B cell (primary cell): ENCODE results near the gene SLC39A13. TPM values are rescaled to one million over a fixed set of nuclear protein-coding genes. Genes with fewer than 3 reads are reported as not detected.

ENCODE experiments used
- ATAC-seq: fragments of 200-7000 bp; cut with Tn5 transposase; one replicate; pipeline ENCODE4 v1.10.0; 2021; ENCODE audit warnings: low read depth, mild to moderate bottlenecking, moderate number of reproducible peaks, moderate library complexity
- CTCF ChIA-PET: fragments of 350-600 bp; sonication (Branson Sonifier 250); formaldehyde crosslinking; loops from one replicate; lab custom pipeline; 2021; ENCODE audit warnings: antibody characterized with exemption, inconsistent platforms; lab: Charles Lee
- POLR2A ChIA-PET: fragments of 350-600 bp; sonication (Branson Sonifier 250); formaldehyde crosslinking; loops from one replicate; lab custom pipeline; 2021; ENCODE audit warnings: antibody characterized with exemption; lab: Charles Lee
- DNase-seq: peaks from one replicate; pipeline ENCODE4 v3.0.0; 2013
- H2AFZ ChIP-seq: 2 replicates; pipeline ENCODE4 v1.6.1; 2012; ENCODE audit warnings: mild to moderate bottlenecking, low read depth, low read length; ENCODE audit not compliant: insufficient read depth, poor library complexity, severe bottlenecking
- H3K27ac ChIP-seq, 2 donors: 1 replicate in 1 of 2; 2 replicates in 1 of 2; pipeline ENCODE4 v1.5.1; 2012 to 2013; ENCODE audit warnings: low read length in 2 of 2, mild to moderate bottlenecking in 2 of 2, moderate library complexity in 1 of 2
- H3K27me3 ChIP-seq, 4 experiments: fragments of 200-600 bp in 1 of 4; sonication (generic) in 1 of 4; replicated peaks in 1 of 4; 1 replicate in 2 of 4; 2 replicates in 2 of 4; pipeline versions ENCODE4 v1.6.1 to v1.7.0; 2013 to 2016; ENCODE audit warnings: low read length in 3 of 4, mild to moderate bottlenecking in 2 of 4, mixed read lengths in 1 of 4, moderate library complexity in 1 of 4; ENCODE audit not compliant: insufficient read depth in 4 of 4, control insufficient read depth in 3 of 4; ENCODE audit errors: control extremely low read depth in 1 of 4
- H3K36me3 ChIP-seq, 2 experiments: replicated peaks in 1 of 2; 1 replicate in 1 of 2; 2 replicates in 1 of 2; pipeline versions ENCODE4 v1.6.1 to v1.7.1; 2013; ENCODE audit warnings: low read length in 1 of 2; ENCODE audit not compliant: insufficient read depth in 2 of 2, control insufficient read depth in 1 of 2; ENCODE audit errors: control extremely low read depth in 1 of 2, extremely low read depth in 1 of 2
- H3K4me1 ChIP-seq, 2 donors: fragments of 200-600 bp in 1 of 2; sonication (generic) in 1 of 2; 1 replicate in 1 of 2; 2 replicates in 1 of 2; pipeline versions ENCODE4 v1.5.1 to v1.6.1; 2013 to 2017; ENCODE audit warnings: low read length in 2 of 2; ENCODE audit not compliant: control insufficient read depth in 2 of 2, insufficient read depth in 2 of 2
- H3K4me2 ChIP-seq: replicated peaks from 2 replicates; pipeline ENCODE3; 2012; ENCODE audit warnings: mild to moderate bottlenecking, low read depth, low read length; ENCODE audit not compliant: poor library complexity, severe bottlenecking
- H3K4me3 ChIP-seq, 5 experiments: fragments of 200-600 bp in 1 of 5; sonication (generic) in 1 of 5; 1 replicate in 3 of 5; 2 replicates in 2 of 5; pipeline versions ENCODE4 v1.5.1 to v1.7.0; 2011 to 2016; ENCODE audit warnings: low read length in 4 of 5, mild to moderate bottlenecking in 4 of 5, low read depth in 2 of 5, control low read depth in 1 of 5, moderate library complexity in 1 of 5; ENCODE audit not compliant: insufficient read depth in 1 of 5; ENCODE audit errors: control extremely low read depth in 1 of 5, extremely low read depth in 1 of 5
- H3K79me2 ChIP-seq: fragments of 200-600 bp; sonication (generic); one replicate; pipeline ENCODE4 v1.6.0; 2016; ENCODE audit warnings: low read length; ENCODE audit not compliant: control insufficient read depth, insufficient read depth
- H3K9ac ChIP-seq: fragments of 200-600 bp; sonication (generic); 2 replicates; pipeline ENCODE4 v1.6.1; 2017; ENCODE audit warnings: mild to moderate bottlenecking, low read length, moderate library complexity
- H3K9me3 ChIP-seq, 3 donors: one replicate each; pipeline versions ENCODE4 v1.6.1 to v1.7.1; 2013; ENCODE audit warnings: low read length in 2 of 3; ENCODE audit not compliant: control insufficient read depth in 2 of 3, insufficient read depth in 1 of 3; ENCODE audit errors: control extremely low read depth in 1 of 3
- H4K20me1 ChIP-seq: 2 replicates; pipeline ENCODE4 v1.6.0; 2012; ENCODE audit warnings: mild to moderate bottlenecking, low read length; ENCODE audit not compliant: insufficient read depth, control insufficient read depth, poor library complexity, severe bottlenecking
- H3K27ac Mint-ChIP-seq: one replicate; pipeline ENCODE4 v1.8.0; 2021; ENCODE audit warnings: mixed read lengths
- H3K27me3 Mint-ChIP-seq: one replicate; pipeline ENCODE4 v1.8.0; 2021; ENCODE audit warnings: mixed read lengths
- H3K4me1 Mint-ChIP-seq: one replicate; pipeline ENCODE4 v1.8.0; 2021; ENCODE audit warnings: mixed read lengths
- H3K4me3 Mint-ChIP-seq: one replicate; pipeline ENCODE4 v1.8.0; 2021; ENCODE audit warnings: mixed read lengths
- H3K9me3 Mint-ChIP-seq: one replicate; pipeline ENCODE4 v1.8.0; 2022; ENCODE audit warnings: mixed read lengths; ENCODE audit not compliant: insufficient read depth
- CTCF ChIP-seq: fragments of 200-600 bp; IDR thresholded peaks from one replicate; pipeline ENCODE4 v1.8.0; 2022; ENCODE audit warnings: antibody characterized with exemption, mild to moderate bottlenecking
- EZH2 ChIP-seq: IDR thresholded peaks from 2 replicates; pipeline ENCODE4 v1.6.1; 2012; ENCODE audit warnings: borderline replicate concordance, low read depth, mild to moderate bottlenecking, moderate library complexity, low read length; ENCODE audit not compliant: insufficient read depth, poor library complexity, severe bottlenecking
- WGBS: methylation state at CpG from one replicate; pipeline ENCODE4 v1.1.5; 2013; ENCODE audit warnings: missing lambda C conversion rate; ENCODE audit not compliant: insufficient coverage; 5-methylcytosine and 5-hydroxymethylcytosine counted together
- intact Hi-C: fragments of 100-400 bp; cut with micrococcal nuclease; formaldehyde crosslinking; loops from one replicate; pipeline ENCODE4 v1.10.0; 2022
- polyA plus RNA-seq: library from polyadenylated mRNA; depleted of rRNA; stranded (reverse); fragments of >200 nt; gene quantifications from 2 replicates; pipeline ENCODE4 v1.2.3, GENCODE V29; 2012
- total RNA-seq, 2 donors: library from RNA; stranded (reverse); fragments of 120-200 nt in 1 of 2; gene quantifications; 1 replicate in 1 of 2; 2 replicates in 1 of 2; pipeline versions ENCODE4 v1.2.3 to v1.2.4, GENCODE V29; 2013 to 2022

The SLC39A13 gene
- total and polyA plus RNA-seq, 2 donors (not counting 1 experiment from before 2014, with no cell fraction given): 33.0 to 55.7 TPM

GRCh38 chr11:47384498-47384897 is 23.9 kb upstream of the SLC39A13 start:
- peaks cover 39% of the 10 kb centered on the region for H3K79me2 ChIP-seq
- no peaks in the 10 kb centered on the region for H4K20me1 ChIP-seq
- peaks cover 3% of the 10 kb centered on the region for H3K4me1 Mint-ChIP-seq
- no peaks in the 10 kb centered on the region for H3K9me3 ChIP-seq
- ATAC-seq: no peak
- intact Hi-C loops: no loop called here
- no peak overlapping the region for H3K4me3 ChIP-seq
- peaks cover 0 to 2% of the 10 kb centered on the region in 2 experiments for H3K36me3 ChIP-seq
- ChIA-PET POLR2A (interaction anchor here (0.7 kb wide), 1 partner anchor 469 kb away, joined by 3 read pairs; no protein-coding TSS in a partner anchor), CTCF (no interaction called here)
- TF ChIP-seq CTCF (no peak), EZH2 (no peak)
- H3K27ac ChIP-seq: no peak overlapping the region
- H3K27ac Mint-ChIP-seq: no peak overlapping the region
- H3K27me3 ChIP-seq: no peaks in the 10 kb centered on the region
- H3K9ac ChIP-seq: no peak overlapping the region
- H3K27me3 Mint-ChIP-seq: no peaks in the 10 kb centered on the region
- peaks cover 1 to 4% of the 10 kb centered on the region in 2 donors for H3K4me1 ChIP-seq
- H2AFZ ChIP-seq: no peak overlapping the region
- H3K4me3 Mint-ChIP-seq: no peak overlapping the region
- no CpG with 5 or more reads among the region's 4 CpGs for WGBS
- H3K9me3 Mint-ChIP-seq: no peaks in the 10 kb centered on the region
- no peak for DNase-seq
- H3K4me2 ChIP-seq: no peak overlapping the region

- no peak for DNase-seq
- H3K27ac Mint-ChIP-seq: peak overlapping the region; percentile 61
- ChIA-PET CTCF (interaction anchor here (0.8 to 2.8 kb wide), 5 partner anchors 12 to 24 kb away, joined by 3 to 17 read pairs (median 5); no protein-coding TSS in a partner anchor), POLR2A (no interaction called here)
- no peak overlapping the region for H3K4me3 ChIP-seq
- H3K79me2 ChIP-seq: peaks cover 16% of the 10 kb centered on the region
- TF ChIP-seq CTCF (no peak), EZH2 (no peak)
- H3K27me3 ChIP-seq: no peaks in the 10 kb centered on the region
- no peak overlapping the region for H3K9ac ChIP-seq
- no peaks in the 10 kb centered on the region for H3K9me3 Mint-ChIP-seq
- peaks cover 0 to 2% of the 10 kb centered on the region in 2 experiments for H3K36me3 ChIP-seq
- no peaks in the 10 kb centered on the region for H3K27me3 Mint-ChIP-seq
- no peak overlapping the region for H2AFZ ChIP-seq
- H3K27ac ChIP-seq: no peak overlapping the region
- 88% methylated on average over 12 of the region's 13 CpGs for WGBS
- no peaks in the 10 kb centered on the region for H3K9me3 ChIP-seq
- H3K4me2 ChIP-seq: no peak overlapping the region
- no peaks in the 10 kb centered on the region for H4K20me1 ChIP-seq
- peaks cover 12 to 33% of the 10 kb centered on the region in 2 donors for H3K4me1 ChIP-seq
- ATAC-seq: no peak
- H3K4me1 Mint-ChIP-seq: peaks cover 27% of the 10 kb centered on the region
- H3K4me3 Mint-ChIP-seq: no peak overlapping the region
- intact Hi-C loops: no loop called here
Observed at GRCh38 chr11:47387944-47388696, 20.3 kb upstream of the SLC39A13 start.
